Thyroid gland (tissue), 4 donors: ENCODE results near the gene COL5A3. TPM values are rescaled to one million over a fixed set of nuclear protein-coding genes. Genes with fewer than 3 reads are reported as not detected.

Source experiments
- DNase-seq, 2 donors: peaks; one replicate each; pipeline ENCODE4 v3.0.0-alpha.2; 2019
- H3K27ac ChIP-seq, 3 donors: fragments of 200-600 bp; sonication (generic); 1 replicate in 2 of 3; 2 replicates in 1 of 3; pipeline ENCODE4 v1.5.1; 2016 to 2019; ENCODE audit warnings: mild to moderate bottlenecking in 1 of 3, moderate library complexity in 1 of 3
- H3K27me3 ChIP-seq: fragments of 200-600 bp; sonication (generic); one replicate; pipeline ENCODE4 v1.5.1; 2019
- H3K36me3 ChIP-seq, 2 donors: fragments of 200-600 bp; sonication (generic); one replicate each; pipeline ENCODE4 v1.5.1; 2016 to 2019
- H3K4me1 ChIP-seq, 2 donors: fragments of 200-600 bp; sonication (generic); one replicate each; pipeline ENCODE4 v1.5.1; 2017 to 2019
- H3K4me3 ChIP-seq, 3 donors: fragments of 200-600 bp; sonication (generic); replicated peaks in 1 of 3; 1 replicate in 2 of 3; 2 replicates in 1 of 3; pipeline ENCODE4 v1.5.1; 2016; ENCODE audit warnings: mild to moderate bottlenecking in 1 of 3
- H3K9me3 ChIP-seq: fragments of 200-600 bp; sonication (generic); one replicate; pipeline ENCODE4 v1.5.1; 2017
- POLR2A ChIP-seq, 2 donors: fragments of 450-650 bp; IDR thresholded peaks; one replicate each; pipeline ENCODE4 v1.6.1; 2017; ENCODE audit warnings: antibody characterized with exemption in 2 of 2, mild to moderate bottlenecking in 2 of 2, moderate library complexity in 1 of 2
- WGBS, 2 donors: methylation state at CpG; one replicate each; pipeline ENCODE4 v1.1.5; 2017; 5-methylcytosine and 5-hydroxymethylcytosine counted together
- intact Hi-C: fragments of 100-400 bp; cut with DNase I; formaldehyde crosslinking; loops from one replicate; pipeline ENCODE4 v1.15.1; 2023
- microRNA-seq: library from miRNA; unstranded; fragments of <30 nt; microRNA quantifications from one replicate; pipeline ENCODE4, GENCODE V29; 2016
- small RNA-seq: library from RNA; depleted of rRNA; stranded (forward); fragments of <200 nt; gene quantifications from one replicate; pipeline ENCODE3, GENCODE V24; 2016
- total RNA-seq, 4 donors: library from RNA; depleted of rRNA; stranded (reverse); fragments of >200 nt; gene quantifications; one replicate each; pipeline ENCODE4 v1.2.3, GENCODE V29; 2016
- TF ChIP-seq, protein P1 (sequence below), 6 experiments: fragments of 200-600 bp in 3 of 6; fragments of 450-650 bp in 3 of 6; sonication (generic) in 3 of 6; IDR thresholded peaks; one replicate each; pipeline ENCODE4 v1.5.1; 2016 to 2019; ENCODE audit warnings: antibody characterized with exemption in 6 of 6, mild to moderate bottlenecking in 2 of 6, inconsistent platforms in 1 of 6, moderate library complexity in 1 of 6

Gene COL5A3
- total RNA-seq, 4 donors from 2014 or later: 2.0 to 10.1 (median 5.3) TPM

DNA sequence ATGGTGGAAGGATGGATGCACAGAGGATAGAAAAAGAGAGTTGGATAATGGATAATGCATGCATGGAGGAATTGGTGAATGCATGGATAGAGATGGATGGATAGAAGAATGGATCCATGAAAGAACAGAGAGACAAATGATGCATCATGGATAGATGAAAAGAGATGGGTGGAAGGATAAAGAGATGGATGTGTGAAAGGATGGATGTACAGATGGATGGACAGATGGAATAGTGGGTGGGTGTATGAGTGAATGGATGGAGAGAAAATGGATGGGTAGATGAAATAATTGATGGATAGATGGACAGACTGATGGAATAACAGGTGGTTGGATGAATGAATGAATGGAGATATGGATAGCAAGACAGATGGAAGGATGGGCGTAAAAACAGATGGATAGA lies 99.7 kb downstream of the COL5A3 start:
- no peak for DNase-seq
- H3K36me3 ChIP-seq: no peaks in the 10 kb centered on the region
- TF ChIP-seq, protein P1, sequence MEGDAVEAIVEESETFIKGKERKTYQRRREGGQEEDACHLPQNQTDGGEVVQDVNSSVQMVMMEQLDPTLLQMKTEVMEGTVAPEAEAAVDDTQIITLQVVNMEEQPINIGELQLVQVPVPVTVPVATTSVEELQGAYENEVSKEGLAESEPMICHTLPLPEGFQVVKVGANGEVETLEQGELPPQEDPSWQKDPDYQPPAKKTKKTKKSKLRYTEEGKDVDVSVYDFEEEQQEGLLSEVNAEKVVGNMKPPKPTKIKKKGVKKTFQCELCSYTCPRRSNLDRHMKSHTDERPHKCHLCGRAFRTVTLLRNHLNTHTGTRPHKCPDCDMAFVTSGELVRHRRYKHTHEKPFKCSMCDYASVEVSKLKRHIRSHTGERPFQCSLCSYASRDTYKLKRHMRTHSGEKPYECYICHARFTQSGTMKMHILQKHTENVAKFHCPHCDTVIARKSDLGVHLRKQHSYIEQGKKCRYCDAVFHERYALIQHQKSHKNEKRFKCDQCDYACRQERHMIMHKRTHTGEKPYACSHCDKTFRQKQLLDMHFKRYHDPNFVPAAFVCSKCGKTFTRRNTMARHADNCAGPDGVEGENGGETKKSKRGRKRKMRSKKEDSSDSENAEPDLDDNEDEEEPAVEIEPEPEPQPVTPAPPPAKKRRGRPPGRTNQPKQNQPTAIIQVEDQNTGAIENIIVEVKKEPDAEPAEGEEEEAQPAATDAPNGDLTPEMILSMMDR (IDR thresholded peaks at IDR 0.05): no peak
- no peak for TF ChIP-seq POLR2A (IDR thresholded peaks at IDR 0.05)
- WGBS, 2 donors: 95 to 96% methylated on average over 1 of the region's 1 CpG
- no peaks in the 10 kb centered on the region for H3K9me3 ChIP-seq
- H3K27me3 ChIP-seq: no peaks in the 10 kb centered on the region
- no peak overlapping the region for H3K27ac ChIP-seq
- intact Hi-C loops: no loop called here
- peaks cover 5 to 21% of the 10 kb centered on the region in 2 donors for H3K4me1 ChIP-seq
- H3K4me3 ChIP-seq: no peak overlapping the region

Small RNAs within 50 kb of the gene (microRNA-seq; reads per million reads assigned to microRNA genes)
- gene MIR5589: not detected

Small RNAs within 50 kb of the gene (small RNA-seq; reads per million reads assigned to genes)
- not detected for gene MIR5589

Other genes with a start within 250 kb of the COL5A3 start
- 10 to 100 TPM; 12.1 to 24.4 (median 19.3) TPM for gene ZNF846, start 241.8 kb downstream of the COL5A3 start, total RNA-seq
- gene FBXL12, start 191.4 kb downstream of the COL5A3 start, total RNA-seq: 10 to 100 TPM; 16.7 to 37.1 (median 20.7) TPM
- 100 to 1,000 TPM; 141 to 743 (median 475) TPM for gene UBL5, start 182.6 kb downstream of the COL5A3 start, total RNA-seq
- 10 to 100 TPM; 50.0 to 98.0 (median 72.3) TPM for gene PIN1, start 175.2 kb downstream of the COL5A3 start, total RNA-seq
- gene OLFM2, start 74.0 kb downstream of the COL5A3 start, total RNA-seq: 10 to 100 TPM; 19.5 to 42.7 (median 37.8) TPM
- not detected for gene RDH8, start 3.0 kb upstream of the COL5A3 start, total RNA-seq
- gene SHFL, start 75.8 kb upstream of the COL5A3 start, total RNA-seq: 10 to 100 TPM; 18.5 to 46.1 (median 32.6) TPM
- gene ANGPTL6, start 92.2 kb upstream of the COL5A3 start, total RNA-seq: under 1 TPM in 2 of 4 donors, not detected in 2; 0.33 to 0.54 TPM
- gene PPAN, start 95.9 kb upstream of the COL5A3 start, total RNA-seq: 10 to 100 TPM; 26.2 to 33.0 (median 29.7) TPM
- gene P2RY11, start 101.2 kb upstream of the COL5A3 start, total RNA-seq: 1 to 10 TPM; 6.1 to 9.3 (median 6.3) TPM
- gene EIF3G, start 109.4 kb upstream of the COL5A3 start, total RNA-seq: 100 to 1,000 TPM; 219 to 342 (median 250) TPM
- 10 to 100 TPM; 31.2 to 49.5 (median 36.0) TPM for gene DNMT1, start 184.4 kb upstream of the COL5A3 start, total RNA-seq
- 1 to 10 TPM; 3.6 to 9.8 (median 5.3) TPM for gene S1PR2, start 220.8 kb upstream of the COL5A3 start, total RNA-seq
- gene MRPL4, start 241.7 kb upstream of the COL5A3 start, total RNA-seq: 10 to 100 TPM; 36.1 to 81.7 (median 54.9) TPM